Omental fat pad (tissue), 4 donors: ENCODE data around the gene PCNT. TPM values are rescaled to one million over a fixed set of nuclear protein-coding genes. Genes with fewer than 3 reads are reported as not detected.

Source experiments
- ATAC-seq: fragments of 150-250 bp; one replicate; pipeline ENCODE4 v1.9.1; 2016; ENCODE audit warnings: mild to moderate bottlenecking, moderate library complexity; ENCODE audit not compliant: low FRiP score
- DNase-seq: peaks from one replicate; pipeline ENCODE4 v3.0.0-alpha.2; 2019; ENCODE audit warnings: low spot score
- total RNA-seq, 4 donors: library from RNA; depleted of rRNA; stranded (reverse); fragments of >200 nt; gene quantifications; one replicate each; pipeline ENCODE4 v1.1.0, GENCODE V29; 2016
- TF ChIP-seq, protein P1 (sequence below), 3 donors: fragments of 450-650 bp; IDR thresholded peaks; one replicate each; pipeline ENCODE4 v1.5.1; 2016 to 2017; ENCODE audit warnings: antibody characterized with exemption in 3 of 3, mild to moderate bottlenecking in 3 of 3, moderate library complexity in 2 of 3

PCNT gene
- total RNA-seq, 4 donors from 2014 or later = 23.0 to 51.7 (median 24.4) TPM

DNA sequence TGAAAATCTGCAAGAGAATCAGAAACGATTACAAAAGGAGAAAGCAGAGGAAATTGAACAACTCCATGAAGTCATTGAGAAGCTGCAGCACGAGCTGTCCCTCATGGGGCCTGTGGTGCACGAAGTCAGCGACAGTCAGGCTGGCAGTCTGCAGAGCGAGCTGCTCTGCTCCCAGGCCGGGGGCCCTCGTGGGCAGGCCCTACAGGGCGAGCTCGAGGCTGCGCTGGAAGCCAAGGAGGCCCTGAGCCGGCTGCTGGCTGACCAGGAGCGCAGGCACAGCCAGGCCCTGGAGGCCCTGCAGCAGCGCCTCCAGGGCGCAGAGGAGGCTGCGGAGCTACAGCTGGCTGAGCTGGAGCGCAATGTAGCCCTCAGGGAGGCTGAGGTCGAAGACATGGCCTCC, 87.3 kb downstream of the PCNT start:
- TF ChIP-seq, protein P1, sequence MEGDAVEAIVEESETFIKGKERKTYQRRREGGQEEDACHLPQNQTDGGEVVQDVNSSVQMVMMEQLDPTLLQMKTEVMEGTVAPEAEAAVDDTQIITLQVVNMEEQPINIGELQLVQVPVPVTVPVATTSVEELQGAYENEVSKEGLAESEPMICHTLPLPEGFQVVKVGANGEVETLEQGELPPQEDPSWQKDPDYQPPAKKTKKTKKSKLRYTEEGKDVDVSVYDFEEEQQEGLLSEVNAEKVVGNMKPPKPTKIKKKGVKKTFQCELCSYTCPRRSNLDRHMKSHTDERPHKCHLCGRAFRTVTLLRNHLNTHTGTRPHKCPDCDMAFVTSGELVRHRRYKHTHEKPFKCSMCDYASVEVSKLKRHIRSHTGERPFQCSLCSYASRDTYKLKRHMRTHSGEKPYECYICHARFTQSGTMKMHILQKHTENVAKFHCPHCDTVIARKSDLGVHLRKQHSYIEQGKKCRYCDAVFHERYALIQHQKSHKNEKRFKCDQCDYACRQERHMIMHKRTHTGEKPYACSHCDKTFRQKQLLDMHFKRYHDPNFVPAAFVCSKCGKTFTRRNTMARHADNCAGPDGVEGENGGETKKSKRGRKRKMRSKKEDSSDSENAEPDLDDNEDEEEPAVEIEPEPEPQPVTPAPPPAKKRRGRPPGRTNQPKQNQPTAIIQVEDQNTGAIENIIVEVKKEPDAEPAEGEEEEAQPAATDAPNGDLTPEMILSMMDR (IDR thresholded peaks at IDR 0.05) = no peak
- no peak for DNase-seq
- no peak for ATAC-seq

DNA sequence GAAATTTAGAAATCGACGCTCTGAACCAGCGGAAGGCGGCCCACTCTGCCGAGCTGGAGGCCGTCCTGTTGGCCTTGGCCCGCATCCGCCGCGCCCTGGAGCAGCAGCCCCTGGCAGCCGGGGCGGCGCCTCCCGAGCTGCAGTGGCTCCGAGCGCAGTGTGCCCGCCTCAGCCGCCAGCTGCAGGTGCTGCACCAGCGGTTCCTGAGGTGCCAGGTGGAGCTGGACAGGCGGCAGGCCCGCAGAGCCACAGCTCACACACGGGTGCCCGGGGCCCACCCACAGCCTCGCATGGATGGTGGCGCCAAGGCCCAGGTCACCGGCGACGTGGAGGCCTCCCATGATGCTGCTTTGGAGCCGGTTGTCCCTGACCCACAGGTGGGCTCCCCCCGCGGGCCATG, 87.7 kb downstream of the PCNT start:
- TF ChIP-seq, protein P1 (IDR thresholded peaks at IDR 0.05) = no peak
- ATAC-seq = no peak
- DNase-seq = no peak

DNA sequence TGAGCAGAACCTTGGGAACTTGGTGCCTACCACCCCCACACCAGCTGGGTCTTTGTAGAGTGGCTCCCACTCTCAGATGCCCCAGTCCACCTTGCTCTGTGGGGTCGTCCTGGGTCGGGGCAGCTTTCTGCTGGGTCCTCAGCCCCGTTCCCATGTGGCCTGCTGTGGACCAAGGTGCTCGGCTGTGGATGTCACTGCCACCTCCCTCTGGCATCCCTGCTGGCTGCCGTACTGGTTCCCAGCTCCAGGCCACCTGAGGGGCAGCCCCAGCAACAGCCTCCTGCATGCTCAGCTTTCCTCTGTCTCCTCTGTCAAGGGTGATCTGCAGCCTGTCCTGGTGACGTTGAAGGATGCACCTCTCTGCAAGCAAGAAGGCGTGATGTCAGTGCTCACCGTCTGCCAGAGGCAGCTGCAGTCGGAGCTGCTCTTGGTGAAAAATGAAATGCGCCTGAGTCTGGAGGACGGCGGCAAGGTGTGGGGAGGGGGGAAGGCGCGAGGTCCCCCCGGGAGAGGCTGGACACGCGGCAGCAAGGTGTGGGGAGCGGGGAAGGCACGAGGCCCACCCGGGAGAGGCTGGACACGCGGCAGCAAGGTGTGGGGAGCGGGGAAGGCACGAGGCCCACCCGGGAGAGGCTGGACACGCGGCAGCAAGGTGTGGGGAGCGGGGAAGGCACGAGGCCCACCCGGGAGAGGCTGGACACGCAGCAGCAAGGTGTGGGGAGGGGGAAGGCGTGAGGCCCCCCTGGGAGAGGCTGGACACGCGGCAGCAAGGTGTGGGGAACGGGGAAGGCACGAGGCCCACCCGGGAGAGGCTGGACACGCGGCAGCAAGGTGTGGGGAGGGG, 88.8 kb downstream of the PCNT start:
- ATAC-seq = no peak
- DNase-seq = no peak
- TF ChIP-seq, protein P1 (IDR thresholded peaks at IDR 0.05) = no peak

DNA sequence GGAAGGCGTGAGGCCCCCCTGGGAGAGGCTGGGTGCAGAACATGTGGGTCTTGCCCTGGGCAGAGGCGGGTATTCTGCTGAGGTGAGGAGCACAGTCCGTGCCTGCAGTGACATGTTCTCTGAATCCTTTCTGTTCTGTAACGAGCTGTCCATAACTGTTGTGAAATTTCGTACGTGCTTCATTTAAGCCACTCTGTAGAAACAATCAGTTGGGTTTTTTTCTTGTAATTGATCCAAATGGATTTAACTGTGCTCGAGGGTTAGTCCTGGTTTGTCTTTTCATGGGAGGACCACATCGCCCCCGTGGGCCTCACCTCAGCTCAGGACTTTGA, 89.4 kb downstream of the PCNT start:
- TF ChIP-seq, protein P1 (IDR thresholded peaks at IDR 0.05) = no peak
- ATAC-seq = no peak
- DNase-seq = no peak

DNA sequence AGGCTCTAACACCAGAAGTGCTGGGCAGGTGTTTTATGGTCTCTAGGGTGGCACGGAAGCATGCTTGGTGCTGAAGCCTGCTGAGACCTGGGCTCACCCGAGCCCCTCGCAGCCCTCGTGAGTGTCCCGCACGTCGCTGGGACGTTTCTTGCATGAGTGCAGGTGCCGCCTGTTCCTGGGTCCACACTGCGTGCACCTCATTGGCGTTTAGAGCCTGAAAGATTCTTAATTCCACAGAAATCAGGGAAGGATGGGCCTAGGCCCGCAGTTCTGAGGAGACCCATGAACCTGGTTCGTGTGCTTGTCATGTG, 91.0 kb downstream of the PCNT start:
- TF ChIP-seq, protein P1 (IDR thresholded peaks at IDR 0.05) = no peak
- ATAC-seq (no peak), DNase-seq (no peak)

DNA sequence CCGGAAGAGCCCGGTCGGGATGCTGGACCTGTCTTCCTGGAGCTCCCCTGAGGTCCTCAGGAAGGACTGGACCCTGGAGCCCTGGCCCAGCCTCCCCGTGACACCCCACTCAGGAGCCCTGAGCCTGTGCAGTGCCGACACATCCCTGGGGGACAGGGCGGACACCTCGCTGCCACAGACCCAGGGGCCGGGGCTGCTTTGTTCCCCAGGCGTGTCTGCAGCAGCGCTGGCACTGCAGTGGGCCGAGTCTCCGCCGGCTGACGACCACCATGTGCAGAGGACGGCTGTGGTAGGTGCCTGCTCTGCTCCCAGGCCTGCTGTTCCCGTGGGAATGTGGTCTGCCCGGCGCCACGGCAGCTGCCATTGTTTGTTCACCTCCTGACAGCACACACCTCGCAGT, 92.6 kb downstream of the PCNT start:
- DNase-seq (no peak), ATAC-seq (no peak)

More for the DNA sequence above, 92.6 kb downstream of the PCNT start:
- TF ChIP-seq, protein P1 (IDR thresholded peaks at IDR 0.05) = no peak
